Ovary (tissue), 3 donors: ENCODE measurements around the gene GSTM5.

Experiments used
- POLR2A ChIP-seq: fragments of 450-650 bp; IDR thresholded peaks from one replicate; pipeline ENCODE4 v1.6.1; 2017; ENCODE audit warnings: antibody characterized with exemption, mild to moderate bottlenecking, moderate library complexity
- TF ChIP-seq, protein P1 (sequence below), 3 donors: fragments of 450-650 bp in 2 of 3; fragments of 200-600 bp in 1 of 3; IDR thresholded peaks; one replicate each; pipeline versions ENCODE4 v1.5.1 to v1.8.0; 2016 to 2022; ENCODE audit warnings: antibody characterized with exemption in 3 of 3, mild to moderate bottlenecking in 1 of 3
- donor health status: DM: no; HTN: no; CAD: no.

DNA sequence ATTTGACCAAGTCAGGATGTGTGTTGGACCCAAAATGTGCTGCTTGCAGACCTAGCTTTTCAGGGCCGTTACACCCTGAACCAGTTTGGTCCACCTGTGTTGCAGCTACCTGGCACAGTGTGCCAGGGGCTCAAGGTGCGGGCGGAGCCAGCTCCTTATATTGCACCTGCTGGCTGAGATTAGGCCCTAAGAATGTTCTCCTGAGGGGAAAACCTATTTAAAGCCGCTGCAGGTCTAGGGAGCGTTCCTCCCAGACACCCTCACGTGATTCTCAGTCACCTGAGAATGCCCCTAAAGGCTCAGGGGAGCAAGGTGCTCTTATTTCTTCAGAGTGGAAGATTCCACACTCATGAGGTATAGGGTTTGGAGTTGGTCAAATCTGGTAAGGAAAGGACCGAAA, 16.8 kb downstream of the GSTM5 start:
- TF ChIP-seq, protein P1, sequence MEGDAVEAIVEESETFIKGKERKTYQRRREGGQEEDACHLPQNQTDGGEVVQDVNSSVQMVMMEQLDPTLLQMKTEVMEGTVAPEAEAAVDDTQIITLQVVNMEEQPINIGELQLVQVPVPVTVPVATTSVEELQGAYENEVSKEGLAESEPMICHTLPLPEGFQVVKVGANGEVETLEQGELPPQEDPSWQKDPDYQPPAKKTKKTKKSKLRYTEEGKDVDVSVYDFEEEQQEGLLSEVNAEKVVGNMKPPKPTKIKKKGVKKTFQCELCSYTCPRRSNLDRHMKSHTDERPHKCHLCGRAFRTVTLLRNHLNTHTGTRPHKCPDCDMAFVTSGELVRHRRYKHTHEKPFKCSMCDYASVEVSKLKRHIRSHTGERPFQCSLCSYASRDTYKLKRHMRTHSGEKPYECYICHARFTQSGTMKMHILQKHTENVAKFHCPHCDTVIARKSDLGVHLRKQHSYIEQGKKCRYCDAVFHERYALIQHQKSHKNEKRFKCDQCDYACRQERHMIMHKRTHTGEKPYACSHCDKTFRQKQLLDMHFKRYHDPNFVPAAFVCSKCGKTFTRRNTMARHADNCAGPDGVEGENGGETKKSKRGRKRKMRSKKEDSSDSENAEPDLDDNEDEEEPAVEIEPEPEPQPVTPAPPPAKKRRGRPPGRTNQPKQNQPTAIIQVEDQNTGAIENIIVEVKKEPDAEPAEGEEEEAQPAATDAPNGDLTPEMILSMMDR (IDR thresholded peaks at IDR 0.05): no peak
- TF ChIP-seq POLR2A: no peak
